Ishikawa (cell line): ENCODE results near the gene CD180.

Experiments
- CEBPB ChIP-seq: IDR thresholded peaks from 2 replicates; pipeline ENCODE4 v1.6.1; 2012
- CREB1 ChIP-seq: IDR thresholded peaks from 2 replicates; pipeline ENCODE4 v1.6.1; 2012; ENCODE audit warnings: low read depth
- EGR1 ChIP-seq: IDR thresholded peaks from 2 replicates; pipeline ENCODE4 v1.6.1; 2012
- EP300 ChIP-seq: IDR thresholded peaks from 2 replicates; pipeline ENCODE4 v1.6.1; 2012; ENCODE audit warnings: borderline replicate concordance
- FOXM1 ChIP-seq: IDR thresholded peaks from 2 replicates; pipeline ENCODE4 v1.6.1; 2012; ENCODE audit warnings: low read depth, borderline replicate concordance
- NFIC ChIP-seq: IDR thresholded peaks from 2 replicates; pipeline ENCODE4 v1.6.1; 2012
- RAD21 ChIP-seq: IDR thresholded peaks from 2 replicates; pipeline ENCODE4 v1.6.1; 2012; ENCODE audit warnings: low read depth
- TAF1 ChIP-seq: IDR thresholded peaks from 2 replicates; pipeline ENCODE4 v1.6.1; 2012; ENCODE audit warnings: low read depth, mild to moderate bottlenecking
- TCF12 ChIP-seq: IDR thresholded peaks from 2 replicates; pipeline ENCODE4 v1.6.1; 2012; ENCODE audit warnings: low read depth
- TEAD4 ChIP-seq: IDR thresholded peaks from 2 replicates; pipeline ENCODE4 v1.6.1; 2012
- YY1 ChIP-seq: IDR thresholded peaks from 2 replicates; pipeline ENCODE4 v1.6.1; 2012; ENCODE audit warnings: low read depth
- ZBTB7A ChIP-seq: IDR thresholded peaks from 2 replicates; pipeline ENCODE4 v1.6.1; 2012; ENCODE audit warnings: low read depth
- TF ChIP-seq, protein P1 (sequence below): IDR thresholded peaks from 2 replicates; pipeline ENCODE4 v1.6.1; 2012
- TF ChIP-seq, protein P2 (sequence below): IDR thresholded peaks from 2 replicates; pipeline ENCODE4 v1.6.1; 2012; ENCODE audit warnings: low read depth, mild to moderate bottlenecking
- TF ChIP-seq, protein P3 (sequence below): IDR thresholded peaks from 2 replicates; pipeline ENCODE4 v1.6.1; 2012

The CD180 gene

DNA sequence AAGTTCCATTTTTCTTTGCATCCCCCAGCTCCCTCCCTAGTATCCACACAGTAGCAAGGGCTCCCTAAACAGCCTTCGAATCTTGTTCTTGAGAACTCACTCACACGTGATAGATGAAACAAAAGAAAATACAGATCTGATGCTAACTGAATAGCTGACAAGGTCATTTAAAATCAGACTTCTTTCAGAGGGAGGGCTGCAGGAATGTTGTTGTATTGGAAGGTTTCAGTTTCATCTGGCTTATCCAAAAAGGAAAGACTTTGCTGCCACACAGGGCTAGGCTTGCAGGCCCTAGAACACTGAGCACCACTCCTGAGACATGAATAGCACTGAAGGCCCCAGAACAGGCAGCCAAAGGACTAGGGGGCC is 3.2 kb downstream of the CD180 start:
- TF ChIP-seq, protein P1, sequence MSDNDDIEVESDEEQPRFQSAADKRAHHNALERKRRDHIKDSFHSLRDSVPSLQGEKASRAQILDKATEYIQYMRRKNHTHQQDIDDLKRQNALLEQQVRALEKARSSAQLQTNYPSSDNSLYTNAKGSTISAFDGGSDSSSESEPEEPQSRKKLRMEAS, result no peak
- TF ChIP-seq, protein P2, sequence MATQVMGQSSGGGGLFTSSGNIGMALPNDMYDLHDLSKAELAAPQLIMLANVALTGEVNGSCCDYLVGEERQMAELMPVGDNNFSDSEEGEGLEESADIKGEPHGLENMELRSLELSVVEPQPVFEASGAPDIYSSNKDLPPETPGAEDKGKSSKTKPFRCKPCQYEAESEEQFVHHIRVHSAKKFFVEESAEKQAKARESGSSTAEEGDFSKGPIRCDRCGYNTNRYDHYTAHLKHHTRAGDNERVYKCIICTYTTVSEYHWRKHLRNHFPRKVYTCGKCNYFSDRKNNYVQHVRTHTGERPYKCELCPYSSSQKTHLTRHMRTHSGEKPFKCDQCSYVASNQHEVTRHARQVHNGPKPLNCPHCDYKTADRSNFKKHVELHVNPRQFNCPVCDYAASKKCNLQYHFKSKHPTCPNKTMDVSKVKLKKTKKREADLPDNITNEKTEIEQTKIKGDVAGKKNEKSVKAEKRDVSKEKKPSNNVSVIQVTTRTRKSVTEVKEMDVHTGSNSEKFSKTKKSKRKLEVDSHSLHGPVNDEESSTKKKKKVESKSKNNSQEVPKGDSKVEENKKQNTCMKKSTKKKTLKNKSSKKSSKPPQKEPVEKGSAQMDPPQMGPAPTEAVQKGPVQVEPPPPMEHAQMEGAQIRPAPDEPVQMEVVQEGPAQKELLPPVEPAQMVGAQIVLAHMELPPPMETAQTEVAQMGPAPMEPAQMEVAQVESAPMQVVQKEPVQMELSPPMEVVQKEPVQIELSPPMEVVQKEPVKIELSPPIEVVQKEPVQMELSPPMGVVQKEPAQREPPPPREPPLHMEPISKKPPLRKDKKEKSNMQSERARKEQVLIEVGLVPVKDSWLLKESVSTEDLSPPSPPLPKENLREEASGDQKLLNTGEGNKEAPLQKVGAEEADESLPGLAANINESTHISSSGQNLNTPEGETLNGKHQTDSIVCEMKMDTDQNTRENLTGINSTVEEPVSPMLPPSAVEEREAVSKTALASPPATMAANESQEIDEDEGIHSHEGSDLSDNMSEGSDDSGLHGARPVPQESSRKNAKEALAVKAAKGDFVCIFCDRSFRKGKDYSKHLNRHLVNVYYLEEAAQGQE, result no peak
- no peak for TF ChIP-seq TEAD4
- TF ChIP-seq CREB1, result no peak
- TF ChIP-seq TCF12, result no peak
- no peak for TF ChIP-seq FOXM1
- TF ChIP-seq EGR1, result no peak
- no peak for TF ChIP-seq RAD21
- no peak for TF ChIP-seq EP300
- TF ChIP-seq NFIC, result no peak
- no peak for TF ChIP-seq ZBTB7A
- TF ChIP-seq TAF1, result no peak
- no peak for TF ChIP-seq YY1
- TF ChIP-seq, protein P3, sequence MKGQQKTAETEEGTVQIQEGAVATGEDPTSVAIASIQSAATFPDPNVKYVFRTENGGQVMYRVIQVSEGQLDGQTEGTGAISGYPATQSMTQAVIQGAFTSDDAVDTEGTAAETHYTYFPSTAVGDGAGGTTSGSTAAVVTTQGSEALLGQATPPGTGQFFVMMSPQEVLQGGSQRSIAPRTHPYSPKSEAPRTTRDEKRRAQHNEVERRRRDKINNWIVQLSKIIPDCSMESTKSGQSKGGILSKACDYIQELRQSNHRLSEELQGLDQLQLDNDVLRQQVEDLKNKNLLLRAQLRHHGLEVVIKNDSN, result no peak
- TF ChIP-seq CEBPB, result no peak

DNA sequence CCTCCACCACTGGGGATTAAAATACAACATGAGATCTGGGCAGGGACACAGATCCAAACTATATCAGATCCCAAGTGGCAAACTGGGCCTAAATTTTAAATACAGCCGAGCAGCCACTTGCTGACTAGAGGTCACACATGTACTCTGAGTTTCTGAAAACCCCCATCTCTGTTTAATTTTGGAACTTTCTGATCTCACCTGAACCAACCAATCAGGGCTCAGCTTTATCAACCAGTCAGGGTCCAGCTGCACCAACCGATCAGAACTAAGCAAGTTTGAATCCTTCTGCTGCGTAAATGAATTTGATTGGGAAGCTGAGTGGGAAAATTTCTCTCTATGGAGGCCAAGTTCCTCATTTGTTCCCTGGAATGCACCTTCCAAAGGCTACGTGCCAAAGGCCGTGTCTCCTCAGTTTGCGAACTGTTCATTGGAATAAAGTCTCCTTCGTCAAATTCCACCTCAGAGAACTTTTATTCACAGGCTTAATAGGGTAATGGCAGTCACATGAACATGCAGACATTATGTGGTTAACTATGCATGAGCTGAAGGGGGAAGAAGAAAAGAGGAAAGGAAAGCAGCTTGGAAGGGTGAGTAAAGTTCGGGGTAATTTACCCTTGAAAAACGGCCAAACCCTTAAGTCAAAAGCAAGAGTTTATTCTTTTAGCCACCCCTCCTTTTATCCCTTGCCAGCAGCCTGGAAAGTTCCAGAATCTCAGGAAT is 3.7 kb downstream of the CD180 start:
- TF ChIP-seq EP300 (no peak), ZBTB7A (no peak), TEAD4 (no peak), CEBPB (no peak), TAF1 (no peak), CREB1 (no peak), YY1 (no peak), FOXM1 (no peak), TCF12 (no peak)

DNA sequence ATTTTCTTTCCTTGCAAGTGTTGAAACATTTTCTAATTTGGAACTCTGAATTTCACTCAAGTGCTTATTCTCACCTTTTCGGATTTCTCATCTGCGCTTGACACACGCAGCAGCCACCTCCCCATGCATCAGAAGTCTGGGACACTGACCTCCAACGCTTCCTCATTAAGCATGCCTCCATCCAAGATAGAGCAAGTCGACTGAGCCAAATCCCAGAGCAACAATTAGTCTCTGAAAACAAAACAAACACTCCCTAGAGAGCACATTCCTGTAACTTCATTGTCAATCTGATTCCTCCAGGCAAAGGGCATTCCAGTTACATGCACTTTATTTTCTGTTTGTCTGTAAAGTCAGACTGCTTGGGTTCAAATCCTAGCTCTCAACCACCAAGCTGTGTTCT is 5.7 kb downstream of the CD180 start:
- TF ChIP-seq YY1 (no peak), NFIC (no peak), CREB1 (no peak)

DNA sequence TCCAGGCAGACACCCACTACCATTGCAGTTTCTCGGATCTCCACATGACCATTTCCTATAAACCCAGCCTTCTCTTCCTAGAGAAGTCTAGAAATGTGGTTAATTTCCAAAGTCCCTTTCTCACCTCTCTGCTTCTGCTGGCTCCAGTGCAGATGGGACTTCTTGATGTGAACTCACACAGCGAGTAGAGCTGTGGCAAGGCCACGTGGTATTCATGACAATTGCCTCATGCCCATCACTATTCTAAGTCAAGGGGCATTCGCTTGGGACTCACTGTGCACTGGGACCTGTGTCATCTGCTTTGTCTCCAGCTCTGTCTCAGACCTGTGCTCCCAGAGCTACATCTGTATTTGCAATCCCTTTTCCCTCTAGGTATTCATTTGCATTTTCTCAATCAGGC is 6.2 kb downstream of the CD180 start:
- TF ChIP-seq, protein P3, result no peak
- TF ChIP-seq YY1 (no peak), EGR1 (no peak), TCF12 (no peak), TEAD4 (no peak), ZBTB7A (no peak), FOXM1 (no peak)
- TF ChIP-seq, protein P1, result no peak

DNA sequence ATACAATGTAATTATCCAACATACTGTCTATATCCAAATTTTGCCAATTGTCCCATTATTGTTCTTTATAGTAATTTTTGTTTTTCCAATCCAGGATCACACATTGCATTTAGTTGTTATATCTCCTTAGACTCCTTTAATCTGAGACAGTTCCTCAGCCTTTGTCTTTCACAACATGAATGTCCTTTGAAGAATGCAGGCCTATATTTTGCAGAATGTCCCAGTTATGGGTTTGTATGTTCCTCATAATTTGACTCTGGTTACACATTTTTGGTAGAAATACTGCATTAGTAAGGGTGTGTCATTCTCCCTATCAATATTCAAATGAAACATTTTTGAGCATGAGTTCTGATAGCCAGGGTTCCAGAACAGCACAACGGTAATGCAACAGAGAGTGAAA is 6.7 kb downstream of the CD180 start:
- TF ChIP-seq ZBTB7A (no peak), NFIC (no peak), RAD21 (no peak), CREB1 (no peak), FOXM1 (no peak), EP300 (no peak), TCF12 (no peak), YY1 (no peak), EGR1 (no peak), TEAD4 (no peak), TAF1 (no peak), CEBPB (no peak)
- TF ChIP-seq, protein P3, result no peak
- TF ChIP-seq, protein P2, result no peak
- TF ChIP-seq, protein P1, result no peak

DNA sequence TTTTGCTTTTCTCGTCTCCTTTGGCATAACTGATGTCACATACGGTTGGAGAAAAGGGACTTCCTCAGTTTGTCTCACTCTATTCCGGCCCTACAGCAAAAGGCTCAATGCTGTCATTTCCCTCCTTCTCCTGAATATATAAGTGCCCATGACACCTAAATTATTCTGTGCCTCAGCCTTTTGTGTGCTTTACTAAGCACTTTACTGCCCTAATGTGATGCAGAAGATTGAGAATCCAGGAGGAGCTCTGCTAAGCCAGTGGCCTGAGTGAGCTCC is 7.6 kb downstream of the CD180 start:
- TF ChIP-seq RAD21, result no peak
- no peak for TF ChIP-seq FOXM1
- TF ChIP-seq, protein P2, result no peak
- no peak for TF ChIP-seq ZBTB7A
- no peak for TF ChIP-seq CREB1
- TF ChIP-seq TCF12, result no peak
- no peak for TF ChIP-seq EP300
- TF ChIP-seq, protein P3, result no peak
